Mammary epithelial cell (primary cell): ENCODE data around the gene EIF4A3.

Source experiments
- CTCF ChIP-seq, 2 donors: IDR thresholded peaks in 1 of 2; conservative IDR thresholded peaks in 1 of 2; 2 replicates each; pipeline ENCODE4 v1.5.1; 2011 to 2012; ENCODE audit warnings: inconsistent platforms in 2 of 2, low read length in 2 of 2, mild to moderate bottlenecking in 2 of 2, control low read depth in 1 of 2, low read depth in 1 of 2; ENCODE audit not compliant: insufficient read depth in 1 of 2; ENCODE audit errors: extremely low read depth in 1 of 2
- EZH2 ChIP-seq: IDR thresholded peaks from 2 replicates; pipeline ENCODE4 v1.6.1; 2012; ENCODE audit warnings: low read length, inconsistent platforms, borderline replicate concordance

- TF ChIP-seq EZH2 (no peak), CTCF (conservative IDR thresholded peaks at IDR 0.05 in 1 of 2, IDR thresholded peaks at IDR 0.05 in 1 of 2; ENCODE audit: extremely low read depth in 1 of 2, insufficient read depth in 1 of 2, low read depth in 1 of 2, low read length in 2 of 2) (no peak)
Measured at GRCh38 chr17:80154166-80154565, 7.2 kb upstream of the EIF4A3 start.
